Peyer's patch (tissue), 4 donors: ENCODE results near the gene CUL5. TPM values are rescaled to one million over a fixed set of nuclear protein-coding genes. Genes with fewer than 3 reads are reported as not detected.
A peak's percentile ranks its signal among the peaks of the same experiment; 100 is the strongest.
"Not testable (repeated sequence)": the region's sequence is repeated elsewhere in the genome, so short reads cannot be mapped to it uniquely, and the experiment has no call there.

Experiments used
- DNase-seq, 3 donors: peaks; one replicate each; pipeline ENCODE4 v3.0.0-alpha.2; 2017 to 2019
- H3K27ac ChIP-seq, 4 donors: fragments of 200-600 bp; sonication (generic); one replicate each; pipeline ENCODE4 v1.5.1; 2016 to 2019
- H3K27me3 ChIP-seq, 2 donors: fragments of 200-600 bp; sonication (generic); one replicate each; pipeline ENCODE4 v1.5.1; 2019
- H3K36me3 ChIP-seq, 3 donors: fragments of 200-600 bp; sonication (generic); one replicate each; pipeline ENCODE4 v1.5.1; 2016 to 2019
- H3K4me1 ChIP-seq, 4 donors: fragments of 200-600 bp; sonication (generic); one replicate each; pipeline ENCODE4 v1.5.1; 2016 to 2019
- H3K4me3 ChIP-seq, 4 donors: fragments of 200-600 bp; sonication (generic); 1 replicate in 3 of 4; 2 replicates in 1 of 4; pipeline ENCODE4 v1.5.1; 2016 to 2019; ENCODE audit warnings: mild to moderate bottlenecking in 1 of 4
- H3K9me3 ChIP-seq, 4 donors: fragments of 200-600 bp; sonication (generic); one replicate each; pipeline ENCODE4 v1.5.1; 2016 to 2019; ENCODE audit warnings: mild to moderate bottlenecking in 1 of 4
- CTCF ChIP-seq, 6 experiments: fragments of 450-650 bp in 4 of 6; fragments of 200-600 bp in 2 of 6; sonication (generic) in 1 of 6; IDR thresholded peaks; one replicate each; pipeline ENCODE4 v1.5.1; 2017 to 2019; ENCODE audit warnings: antibody characterized with exemption in 6 of 6, mild to moderate bottlenecking in 3 of 6, moderate library complexity in 1 of 6
- POLR2A ChIP-seq, 2 donors: fragments of 450-650 bp; IDR thresholded peaks; one replicate each; pipeline ENCODE4 v1.5.1; 2017; ENCODE audit warnings: antibody characterized with exemption in 2 of 2, mild to moderate bottlenecking in 2 of 2, moderate library complexity in 2 of 2
- total RNA-seq, 4 donors: library from RNA; depleted of rRNA; stranded (reverse); fragments of >200 nt; gene quantifications; one replicate each; pipeline ENCODE4 v1.1.0, GENCODE V29; 2016

Gene CUL5
- total RNA-seq, 4 donors from 2014 or later, result 23.1 to 43.7 (median 33.0) TPM

GRCh38 chr11:108125096-108125495, 116.4 kb downstream of the CUL5 start:
- Histone ChIP-seq H3K27me3 (no peaks in the 10 kb centered on the region), H3K4me3 (no peak overlapping the region), H3K9me3 (no peaks in the 10 kb centered on the region), H3K36me3 (no peaks in the 10 kb centered on the region), H3K4me1 (peaks cover 0 to 25% (median 8%) of the 10 kb centered on the region in 4 donors), H3K27ac (no peak overlapping the region)
- no peak for TF ChIP-seq POLR2A (IDR thresholded peaks at IDR 0.05)
- TF ChIP-seq CTCF (IDR thresholded peaks at IDR 0.05), result no peak
- DNase-seq, result no peak

GRCh38 chr11:108128772-108129171, 120.1 kb downstream of the CUL5 start:
- no peak for TF ChIP-seq POLR2A (IDR thresholded peaks at IDR 0.05)
- TF ChIP-seq CTCF (IDR thresholded peaks at IDR 0.05), result no peak
- no peak overlapping the region for H3K4me3 ChIP-seq
- H3K36me3 ChIP-seq, result peaks cover 0 to 5% (median 0%) of the 10 kb centered on the region in 3 donors
- DNase-seq, result no peak
- H3K27ac ChIP-seq, result no peak overlapping the region
- H3K4me1 ChIP-seq, result peaks cover 0 to 7% (median under 1%) of the 10 kb centered on the region in 4 donors
- H3K27me3 ChIP-seq, result no peaks in the 10 kb centered on the region
- no peaks in the 10 kb centered on the region for H3K9me3 ChIP-seq

GRCh38 chr11:108131993-108132392, 123.3 kb downstream of the CUL5 start:
- no peak overlapping the region for H3K27ac ChIP-seq
- H3K4me1 ChIP-seq, result no peaks in the 10 kb centered on the region
- H3K27me3 ChIP-seq, result no peaks in the 10 kb centered on the region
- H3K9me3 ChIP-seq, result no peaks in the 10 kb centered on the region
- H3K36me3 ChIP-seq, result peaks cover 0 to 13% (median 0%) of the 10 kb centered on the region in 3 donors
- DNase-seq, result no peak
- TF ChIP-seq CTCF (IDR thresholded peaks at IDR 0.05) (no peak), POLR2A (IDR thresholded peaks at IDR 0.05) (no peak)
- no peak overlapping the region for H3K4me3 ChIP-seq

GRCh38 chr11:108132993-108133538, 124.4 kb downstream of the CUL5 start:
- H3K4me3 ChIP-seq, H3K27ac ChIP-seq, DNase-seq, H3K9me3 ChIP-seq, H3K27me3 ChIP-seq, H3K4me1 ChIP-seq: not testable (repeated sequence)
- H3K36me3 ChIP-seq, result peaks cover 0 to 13% (median 0%) of the 10 kb centered on the region in 3 donors

- TF ChIP-seq POLR2A (IDR thresholded peaks at IDR 0.05), result no peak
- TF ChIP-seq CTCF (IDR thresholded peaks at IDR 0.05), result peak in 2 of 6 experiments; percentile 8 to 12
- Histone ChIP-seq H3K27ac (no peak overlapping the region), H3K27me3 (no peaks in the 10 kb centered on the region), H3K36me3 (peaks cover 0 to 33% (median 0%) of the 10 kb centered on the region in 3 donors), H3K4me1 (no peaks in the 10 kb centered on the region), H3K9me3 (no peaks in the 10 kb centered on the region), H3K4me3 (no peak overlapping the region)
- DNase-seq, result no peak
Observed at GRCh38 chr11:108135845-108136544, 127.3 kb downstream of the CUL5 start.

GRCh38 chr11:108137212-108137611, 128.5 kb downstream of the CUL5 start:
- Histone ChIP-seq H3K27ac (no peak overlapping the region), H3K4me1 (no peaks in the 10 kb centered on the region), H3K27me3 (no peaks in the 10 kb centered on the region), H3K9me3 (no peaks in the 10 kb centered on the region), H3K4me3 (no peak overlapping the region), H3K36me3 (peaks cover 0 to 39% (median 0%) of the 10 kb centered on the region in 3 donors)
- TF ChIP-seq CTCF (IDR thresholded peaks at IDR 0.05) (no peak), POLR2A (IDR thresholded peaks at IDR 0.05) (no peak)
- DNase-seq, result no peak
